ENCODE results near the gene MGAT4A. TPM values are rescaled to one million over a fixed set of nuclear protein-coding genes. Genes with fewer than 3 reads are reported as not detected.
A peak's percentile ranks its signal among the peaks of the same experiment; 100 is the strongest.

Gene MGAT4A
- total RNA-seq, 3 donors from 2014 or later (not counting 1 experiment from before 2014, with no cell fraction given), result 91.6 to 114 (median 96.4) TPM

DNA sequence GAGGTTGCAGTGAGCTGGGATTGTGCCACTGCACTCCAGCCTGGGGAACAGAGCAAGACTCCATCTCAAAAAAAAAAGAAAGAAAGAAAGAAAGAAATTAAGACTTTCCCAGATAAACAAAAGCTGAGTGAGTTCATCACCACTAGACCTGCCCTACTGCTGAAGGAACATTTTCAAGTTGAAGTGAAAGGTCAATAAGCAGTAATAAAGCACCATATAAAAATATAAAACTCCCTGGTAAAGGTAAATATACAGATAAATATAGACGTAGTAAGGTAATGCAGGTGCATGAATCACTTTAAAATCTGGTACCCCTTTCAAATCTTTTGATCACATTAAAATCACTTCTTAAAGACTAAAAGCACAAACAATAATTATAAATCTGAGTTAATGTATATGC is 79.9 kb downstream of the MGAT4A start:
- no CpG with 5 or more reads among the region's 1 CpG for WGBS (ENCODE audit: insufficient coverage)
- Histone ChIP-seq H3K27me3 (ENCODE audit: control insufficient read depth, insufficient read depth, low read length) (no peaks in the 10 kb centered on the region), H3K27ac (ENCODE audit: low read length) (no peak overlapping the region), H3K36me3 (ENCODE audit: control insufficient read depth, insufficient read depth, low read length) (peaks cover 58% of the 10 kb centered on the region), H3K4me1 (ENCODE audit: control insufficient read depth, insufficient read depth, low read length) (peaks cover 32% of the 10 kb centered on the region), H3K4me3 (ENCODE audit: low read length) (no peak overlapping the region), H3K9me3 (ENCODE audit: control insufficient read depth, insufficient read depth, low read length) (peaks cover 5% of the 10 kb centered on the region)
- Mint-ChIP-seq H3K27ac (peak overlapping the region; percentile 83 to 90), H3K36me3 (peaks cover 42% of the 10 kb centered on the region), H3K4me1 (peaks cover 65 to 67% of the 10 kb centered on the region in 2 donors), H3K9me3 (peaks cover 0 to 2% of the 10 kb centered on the region in 2 donors), H3K4me3 (peak overlapping the region; percentile 54), H3K27me3 (ENCODE audit: low read depth in 2 of 2) (no peaks in the 10 kb centered on the region)
- no peak for TF ChIP-seq CTCF (IDR thresholded peaks at IDR 0.05)
- intact Hi-C loops (cut with micrococcal nuclease), result no loop called here
- ATAC-seq (no peak), DNase-seq (no peak)

- no peak overlapping the region for H3K4me3 ChIP-seq (ENCODE audit: low read length)
- DNase-seq (no peak), ATAC-seq (no peak)
- Mint-ChIP-seq H3K36me3 (peaks cover 39% of the 10 kb centered on the region), H3K4me1 (peaks cover 59 to 60% of the 10 kb centered on the region in 2 donors), H3K4me3 (peak overlapping the region; percentile 74), H3K27me3 (ENCODE audit: low read depth in 2 of 2) (no peaks in the 10 kb centered on the region), H3K27ac (peak overlapping the region; percentile 83 to 90), H3K9me3 (peaks cover 0 to 2% of the 10 kb centered on the region in 2 donors)
- peaks cover 30% of the 10 kb centered on the region for H3K4me1 ChIP-seq (ENCODE audit: control insufficient read depth, insufficient read depth, low read length)
- intact Hi-C loops (cut with micrococcal nuclease), result loop anchor here (1.0 kb wide), 2 partner anchors 187 to 416 kb away; no protein-coding TSS in a partner anchor
- H3K9me3 ChIP-seq (ENCODE audit: control insufficient read depth, insufficient read depth, low read length), result peaks cover 5% of the 10 kb centered on the region
- no peak for TF ChIP-seq CTCF (IDR thresholded peaks at IDR 0.05)
- 80% methylated on average over 1 of the region's 1 CpG for whole genome bisulfite sequencing (ENCODE audit: insufficient coverage)
- no peaks in the 10 kb centered on the region for H3K27me3 ChIP-seq (ENCODE audit: control insufficient read depth, insufficient read depth, low read length)
- H3K27ac ChIP-seq (ENCODE audit: low read length), result peak overlapping the region; percentile 48
- H3K36me3 ChIP-seq (ENCODE audit: control insufficient read depth, insufficient read depth, low read length), result peaks cover 55% of the 10 kb centered on the region
Measured at GRCh38 chr2:98649992-98650375, 80.9 kb downstream of the MGAT4A start.

GRCh38 chr2:98649135-98649991 is 81.6 kb downstream of the MGAT4A start:
- H3K27ac ChIP-seq (ENCODE audit: low read length), result peak overlapping the region; percentile 38
- peaks cover 33% of the 10 kb centered on the region for H3K36me3 Mint-ChIP-seq
- peak; percentile 98 to 99 (median 99) for ATAC-seq

More at GRCh38 chr2:98649135-98649991, 81.6 kb downstream of the MGAT4A start:
- 0% methylated on average over 2 of the region's 4 CpGs for WGBS (ENCODE audit: insufficient coverage)
- no peak overlapping the region for H3K4me3 ChIP-seq (ENCODE audit: low read length)
- peaks cover 28% of the 10 kb centered on the region for H3K4me1 ChIP-seq (ENCODE audit: control insufficient read depth, insufficient read depth, low read length)
- H3K9me3 ChIP-seq (ENCODE audit: control insufficient read depth, insufficient read depth, low read length), result peaks cover 5% of the 10 kb centered on the region
- H3K9me3 Mint-ChIP-seq, result peaks cover 0 to 2% of the 10 kb centered on the region in 2 donors
- no peaks in the 10 kb centered on the region for H3K27me3 ChIP-seq (ENCODE audit: control insufficient read depth, insufficient read depth, low read length)
- H3K4me1 Mint-ChIP-seq, result peaks cover 53 to 54% of the 10 kb centered on the region in 2 donors
- peak; percentile 98 for TF ChIP-seq CTCF (IDR thresholded peaks at IDR 0.05)
- peak; percentile 73 to 93 for DNase-seq
- H3K36me3 ChIP-seq (ENCODE audit: control insufficient read depth, insufficient read depth, low read length), result peaks cover 53% of the 10 kb centered on the region
- intact Hi-C loops (cut with micrococcal nuclease), result loop anchor here (1.0 kb wide), 2 partner anchors 188 to 417 kb away; no protein-coding TSS in a partner anchor
- peak overlapping the region; percentile 74 for H3K4me3 Mint-ChIP-seq
- no peaks in the 10 kb centered on the region for H3K27me3 Mint-ChIP-seq (ENCODE audit: low read depth in 2 of 2)
- H3K27ac Mint-ChIP-seq, result peak overlapping the region; percentile 83 to 90

Data from natural killer cell (primary cell).